Body of pancreas (tissue), 4 donors: Measurements from ENCODE around the gene TACC3. TPM values are rescaled to one million over a fixed set of nuclear protein-coding genes. Genes with fewer than 3 reads are reported as not detected.
A peak's percentile ranks its signal among the peaks of the same experiment; 100 is the strongest.

Source experiments
- ATAC-seq: fragments of 150-250 bp; one replicate; pipeline ENCODE4 v1.9.1; 2016
- DNase-seq, 4 donors: peaks; one replicate each; pipeline ENCODE4 v3.0.0-alpha.2; 2019
- H3K27ac ChIP-seq, 4 donors: fragments of 200-600 bp; sonication (generic); 1 replicate in 3 of 4; 2 replicates in 1 of 4; pipeline versions ENCODE4 v1.5.1 to v1.6.1; 2016 to 2019; ENCODE audit warnings: mild to moderate bottlenecking in 1 of 4, mixed read lengths in 1 of 4, moderate library complexity in 1 of 4
- H3K27me3 ChIP-seq, 2 donors: fragments of 200-600 bp; sonication (generic); one replicate each; pipeline ENCODE4 v1.6.0; 2016; ENCODE audit warnings: mild to moderate bottlenecking in 1 of 2
- H3K36me3 ChIP-seq, 2 donors: fragments of 200-600 bp; sonication (generic); replicated peaks in 1 of 2; 2 replicates each; pipeline ENCODE4 v1.5.1; 2016; ENCODE audit warnings: low read depth in 2 of 2; ENCODE audit not compliant: insufficient read depth in 1 of 2
- H3K4me1 ChIP-seq: fragments of 200-600 bp; sonication (generic); one replicate; pipeline ENCODE4 v1.6.0; 2016
- H3K4me3 ChIP-seq, 2 donors: fragments of 200-600 bp; sonication (generic); 1 replicate in 1 of 2; 2 replicates in 1 of 2; pipeline ENCODE4 v1.5.1; 2016 to 2019
- H3K9me3 ChIP-seq, 3 donors: fragments of 200-600 bp; sonication (generic); 1 replicate in 2 of 3; 2 replicates in 1 of 3; pipeline ENCODE4 v1.5.1; 2016
- POLR2A ChIP-seq, 3 donors: fragments of 450-650 bp; IDR thresholded peaks; one replicate each; pipeline ENCODE4 v1.6.1; 2016; ENCODE audit warnings: antibody characterized with exemption in 3 of 3, mild to moderate bottlenecking in 2 of 3
- WGBS, 2 donors: methylation state at CpG; one replicate each; pipeline ENCODE4 v1.1.5; 2017; 5-methylcytosine and 5-hydroxymethylcytosine counted together
- intact Hi-C: fragments of 100-400 bp; cut with DNase I; formaldehyde crosslinking; loops from one replicate; pipeline ENCODE4 v1.15.1; 2023
- total RNA-seq, 2 donors: library from RNA; depleted of rRNA; stranded (reverse); fragments of >200 nt; gene quantifications; one replicate each; pipeline ENCODE4 v1.1.0, GENCODE V29; 2016
- TF ChIP-seq, protein P1 (sequence below), 7 experiments: fragments of 450-650 bp in 4 of 7; fragments of 200-600 bp in 3 of 7; sonication (generic) in 3 of 7; IDR thresholded peaks; one replicate each; pipeline ENCODE4 v1.5.1; 2016 to 2019; ENCODE audit warnings: antibody characterized with exemption in 7 of 7

Gene TACC3
- total RNA-seq, 2 donors from 2014 or later: 5.7 to 8.9 TPM

DNA sequence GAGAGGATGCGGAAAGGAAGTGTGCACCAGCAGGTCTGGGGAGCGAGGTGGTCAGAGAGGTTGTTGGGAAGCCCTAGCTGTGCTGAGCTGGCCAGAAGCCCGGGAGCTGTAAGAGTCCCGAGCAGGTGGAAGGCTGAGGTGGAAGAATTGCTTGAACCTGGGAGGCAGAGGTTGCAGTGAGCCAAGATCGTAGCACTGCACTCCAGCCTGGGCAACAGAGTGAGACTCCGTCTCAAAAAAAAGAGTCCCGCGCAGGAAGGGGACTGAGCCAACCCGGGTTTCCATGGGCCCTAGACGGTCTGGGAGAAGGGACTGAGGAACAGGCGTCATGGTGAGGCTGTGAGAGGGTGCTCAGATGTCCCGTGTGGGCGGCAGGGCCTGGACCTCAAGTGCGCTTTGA lies 59.1 kb downstream of the TACC3 start:
- no peak for DNase-seq
- ATAC-seq: no peak
- intact Hi-C loops: no loop called here

DNA sequence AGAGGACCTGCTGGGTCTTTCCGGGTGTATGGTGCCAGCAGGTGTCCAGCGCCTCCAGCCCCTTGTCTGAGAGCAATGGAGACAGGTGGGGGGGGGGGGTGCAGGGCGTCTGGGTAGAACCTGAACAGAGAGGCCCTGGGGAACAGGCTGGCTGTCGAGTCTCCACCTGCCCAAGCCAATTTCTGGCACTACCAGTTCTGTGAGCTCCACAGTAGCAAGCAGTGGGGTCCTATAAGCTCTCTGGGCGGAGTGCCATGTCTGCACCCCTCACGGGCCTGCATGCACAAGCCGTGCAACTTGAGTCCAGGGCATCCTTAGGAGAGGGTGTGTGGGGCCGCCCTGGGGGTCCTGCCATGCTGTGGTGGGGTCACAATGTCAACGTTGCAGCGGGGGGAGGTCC lies 61.7 kb downstream of the TACC3 start:
- no peak for ATAC-seq
- intact Hi-C loops: no loop called here
- Histone ChIP-seq H3K4me1 (peaks cover 42% of the 10 kb centered on the region), H3K36me3 (no peaks in the 10 kb centered on the region), H3K9me3 (no peaks in the 10 kb centered on the region), H3K27ac (no peak overlapping the region), H3K27me3 (no peaks in the 10 kb centered on the region), H3K4me3 (no peak overlapping the region)
- TF ChIP-seq, protein P1, sequence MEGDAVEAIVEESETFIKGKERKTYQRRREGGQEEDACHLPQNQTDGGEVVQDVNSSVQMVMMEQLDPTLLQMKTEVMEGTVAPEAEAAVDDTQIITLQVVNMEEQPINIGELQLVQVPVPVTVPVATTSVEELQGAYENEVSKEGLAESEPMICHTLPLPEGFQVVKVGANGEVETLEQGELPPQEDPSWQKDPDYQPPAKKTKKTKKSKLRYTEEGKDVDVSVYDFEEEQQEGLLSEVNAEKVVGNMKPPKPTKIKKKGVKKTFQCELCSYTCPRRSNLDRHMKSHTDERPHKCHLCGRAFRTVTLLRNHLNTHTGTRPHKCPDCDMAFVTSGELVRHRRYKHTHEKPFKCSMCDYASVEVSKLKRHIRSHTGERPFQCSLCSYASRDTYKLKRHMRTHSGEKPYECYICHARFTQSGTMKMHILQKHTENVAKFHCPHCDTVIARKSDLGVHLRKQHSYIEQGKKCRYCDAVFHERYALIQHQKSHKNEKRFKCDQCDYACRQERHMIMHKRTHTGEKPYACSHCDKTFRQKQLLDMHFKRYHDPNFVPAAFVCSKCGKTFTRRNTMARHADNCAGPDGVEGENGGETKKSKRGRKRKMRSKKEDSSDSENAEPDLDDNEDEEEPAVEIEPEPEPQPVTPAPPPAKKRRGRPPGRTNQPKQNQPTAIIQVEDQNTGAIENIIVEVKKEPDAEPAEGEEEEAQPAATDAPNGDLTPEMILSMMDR (IDR thresholded peaks at IDR 0.05): no peak
- no peak for TF ChIP-seq POLR2A (IDR thresholded peaks at IDR 0.05)
- no peak for DNase-seq
- WGBS, 2 donors: 79 to 83% methylated on average over 1 to 9 of the region's 10 CpGs

More for the DNA sequence above, 59.1 kb downstream of the TACC3 start:
- no peak overlapping the region for H3K4me3 ChIP-seq
- peaks cover 58% of the 10 kb centered on the region for H3K4me1 ChIP-seq
- peak overlapping the region in 2 of 4 donors; percentile 86 to 93 for H3K27ac ChIP-seq
- no peaks in the 10 kb centered on the region for H3K27me3 ChIP-seq
- 66 to 75% methylated on average over 14 of the region's 14 CpGs for WGBS, 2 donors
- TF ChIP-seq, protein P1 (IDR thresholded peaks at IDR 0.05): no peak
- no peak for TF ChIP-seq POLR2A (IDR thresholded peaks at IDR 0.05)
- no peaks in the 10 kb centered on the region for H3K36me3 ChIP-seq
- H3K9me3 ChIP-seq: no peaks in the 10 kb centered on the region

DNA sequence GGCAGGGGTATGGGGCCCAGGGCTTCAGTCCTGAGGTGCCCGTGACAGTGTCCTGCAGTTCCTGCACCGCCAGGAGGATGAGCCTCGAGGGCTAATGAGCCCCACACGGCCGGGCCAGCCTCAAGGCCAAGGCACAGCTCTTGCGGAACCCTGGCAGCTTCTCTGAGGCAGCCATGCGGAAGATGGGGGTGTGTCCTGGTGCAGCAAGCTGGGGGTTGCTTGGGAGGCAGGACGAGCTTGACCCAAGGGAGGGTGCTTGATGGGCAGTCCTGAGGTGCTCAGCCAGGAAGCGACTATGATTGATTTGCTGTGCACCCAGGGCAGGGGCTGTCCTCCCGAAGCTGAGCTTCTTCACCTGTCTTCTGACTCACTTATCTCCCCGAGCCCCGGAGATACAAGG lies 62.6 kb downstream of the TACC3 start:
- no peak for ATAC-seq
- intact Hi-C loops: no loop called here
- DNase-seq: no peak
- no peaks in the 10 kb centered on the region for H3K36me3 ChIP-seq
- H3K27ac ChIP-seq: peak overlapping the region in 2 of 4 donors; percentile 53 to 54
- H3K9me3 ChIP-seq: no peaks in the 10 kb centered on the region
- 66 to 86% methylated on average over 3 to 12 of the region's 12 CpGs for WGBS, 2 donors
- H3K27me3 ChIP-seq: no peaks in the 10 kb centered on the region
- H3K4me1 ChIP-seq: peaks cover 33% of the 10 kb centered on the region
- TF ChIP-seq, protein P1 (IDR thresholded peaks at IDR 0.05): no peak
- TF ChIP-seq POLR2A (IDR thresholded peaks at IDR 0.05): no peak
- H3K4me3 ChIP-seq: no peak overlapping the region

DNA sequence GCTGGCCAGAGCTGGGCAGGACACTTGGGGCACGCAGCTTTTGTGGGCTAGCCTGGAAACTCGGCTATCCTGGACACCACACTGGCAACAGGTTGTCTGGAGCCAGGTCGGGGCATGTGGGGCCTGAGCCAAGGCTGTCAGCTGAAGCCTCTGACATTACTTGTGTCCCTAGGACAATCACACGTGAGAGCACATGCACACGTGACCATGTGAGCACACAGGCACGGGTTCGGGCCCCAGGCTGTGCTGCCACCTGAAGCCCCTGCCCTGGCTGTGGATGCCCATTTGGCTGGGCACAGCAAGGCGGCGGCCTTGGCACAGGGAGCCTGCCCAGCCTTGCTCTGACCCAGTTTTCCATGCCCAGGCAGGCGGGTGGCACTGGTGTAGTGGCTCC lies 63.1 kb downstream of the TACC3 start:
- peak overlapping the region in 3 of 4 donors; percentile 46 to 54 (median 53) for H3K27ac ChIP-seq
- intact Hi-C loops: no loop called here
- no peaks in the 10 kb centered on the region for H3K9me3 ChIP-seq
- DNase-seq (no peak), ATAC-seq (peak; percentile 3)
- TF ChIP-seq, protein P1 (IDR thresholded peaks at IDR 0.05): no peak
- TF ChIP-seq POLR2A (IDR thresholded peaks at IDR 0.05): no peak
- H3K4me3 ChIP-seq: no peak overlapping the region
- no peaks in the 10 kb centered on the region for H3K27me3 ChIP-seq
- peaks cover 28% of the 10 kb centered on the region for H3K4me1 ChIP-seq
- WGBS, 2 donors: 56 to 65% methylated on average over 3 to 9 of the region's 10 CpGs
- H3K36me3 ChIP-seq: no peaks in the 10 kb centered on the region
